OCI-M2 (cell line): Measurements from ENCODE around the gene CRB3.

Source experiments
- DNase-seq: peaks from one replicate; lab custom pipeline; 2025; ENCODE audit not compliant: unreplicated experiment; lab: John Stamatoyannopoulos, UW

Gene CRB3

DNA sequence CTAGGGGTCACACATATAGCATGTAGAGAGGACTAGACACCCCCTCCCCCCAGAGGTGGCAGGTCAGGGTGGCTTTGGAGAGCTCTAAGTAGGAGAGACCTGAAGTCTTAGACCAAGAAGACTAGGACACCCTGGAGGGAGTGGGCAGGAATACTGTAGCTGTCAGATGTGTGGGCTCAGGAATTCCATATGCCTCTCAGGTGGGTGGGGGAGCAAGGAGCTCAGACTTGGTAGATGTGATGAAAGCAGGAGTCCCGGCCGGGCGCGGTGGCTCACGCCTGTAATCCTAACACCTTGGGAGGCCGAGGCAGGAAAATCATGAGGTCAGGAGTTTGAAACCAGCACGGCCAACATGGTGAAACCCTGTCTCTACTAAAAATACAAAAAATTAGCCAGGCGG lies 1.6 kb downstream of the CRB3 start:
- no peak for DNase-seq

DNA sequence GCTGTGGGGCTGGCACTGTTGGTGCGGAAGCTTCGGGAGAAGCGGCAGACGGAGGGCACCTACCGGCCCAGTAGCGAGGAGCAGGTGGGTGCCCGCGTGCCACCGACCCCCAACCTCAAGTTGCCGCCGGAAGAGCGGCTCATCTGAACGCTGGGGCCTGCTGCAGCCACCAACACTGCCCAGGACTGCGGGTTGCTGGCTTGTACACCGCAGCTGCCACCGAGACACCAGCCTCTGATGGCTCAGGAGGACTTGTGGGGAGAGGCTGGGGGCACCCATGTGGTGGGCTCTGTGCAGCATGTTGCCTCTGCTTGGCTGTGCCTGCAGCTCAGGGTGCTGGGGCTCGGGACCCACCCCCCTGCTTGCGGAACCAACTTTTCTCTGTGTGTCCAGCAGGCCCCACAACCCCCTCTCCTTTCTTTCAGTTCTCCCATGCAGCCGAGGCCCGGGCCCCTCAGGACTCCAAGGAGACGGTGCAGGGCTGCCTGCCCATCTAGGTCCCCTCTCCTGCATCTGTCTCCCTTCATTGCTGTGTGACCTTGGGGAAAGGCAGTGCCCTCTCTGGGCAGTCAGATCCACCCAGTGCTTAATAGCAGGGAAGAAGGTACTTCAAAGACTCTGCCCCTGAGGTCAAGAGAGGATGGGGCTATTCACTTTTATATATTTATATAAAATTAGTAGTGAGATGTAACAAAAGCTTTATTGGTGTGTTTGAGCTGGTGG lies 2.6 kb downstream of the CRB3 start:
- DNase-seq, result no peak

DNA sequence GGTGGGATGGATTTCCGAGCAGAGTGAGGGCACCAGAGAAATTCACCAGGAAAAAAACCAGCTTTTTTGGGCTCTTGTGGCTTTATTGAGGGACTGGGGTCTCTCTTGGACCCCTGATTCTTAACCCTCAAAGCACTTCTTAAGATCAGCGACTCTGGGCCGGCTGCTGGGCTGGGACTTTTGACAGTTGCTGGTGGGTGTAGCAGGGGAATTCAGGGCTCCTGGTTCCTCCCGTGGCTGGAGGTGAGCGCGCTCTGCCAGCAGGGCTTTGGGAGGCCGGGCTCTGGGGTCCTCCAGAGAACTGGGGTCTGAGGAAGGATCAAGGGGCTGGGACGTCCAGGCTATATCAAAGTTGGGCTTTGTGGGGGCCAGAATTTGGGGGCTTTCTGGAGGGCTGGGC lies 3.3 kb downstream of the CRB3 start:
- DNase-seq, result no peak

DNA sequence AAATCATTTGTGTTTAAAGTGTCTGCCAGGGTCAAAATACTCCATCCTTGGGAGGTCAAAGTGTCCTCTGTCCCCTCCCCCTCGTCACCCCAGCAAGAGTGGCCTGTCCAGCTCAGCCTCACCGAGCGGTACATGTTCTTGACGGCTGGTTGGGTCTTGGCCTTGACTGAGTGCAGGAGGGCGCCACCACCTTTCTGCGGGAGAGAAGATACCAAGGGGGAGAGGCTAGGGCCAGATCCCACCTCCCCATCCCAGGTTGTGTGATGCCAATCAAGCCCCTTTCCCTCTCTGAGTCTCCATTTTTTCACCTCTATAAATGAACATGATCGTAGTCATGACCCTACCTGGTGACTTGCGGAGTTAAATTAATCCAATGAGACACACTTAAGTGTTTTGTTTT lies 6.1 kb downstream of the CRB3 start:
- no peak for DNase-seq

DNA sequence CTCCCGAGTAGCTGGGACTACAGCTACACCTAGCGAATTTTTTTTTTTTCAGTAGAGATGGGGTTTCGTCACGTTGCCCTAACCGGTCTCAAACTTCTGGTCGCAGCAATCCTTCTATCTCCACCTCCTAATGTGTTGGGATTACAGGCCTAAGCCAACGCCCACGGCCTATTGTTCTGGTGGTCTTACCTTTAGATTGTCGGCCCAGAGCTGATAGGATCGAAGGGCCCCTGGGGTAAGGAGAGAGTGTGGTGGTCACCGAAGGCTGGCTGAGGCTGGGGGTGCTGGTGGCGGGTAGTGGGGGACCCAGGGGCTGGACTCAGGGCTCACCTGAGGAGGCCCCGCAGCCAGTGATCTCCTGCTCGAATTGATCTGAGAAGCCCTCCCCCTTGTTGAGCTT lies 7.0 kb downstream of the CRB3 start:
- no peak for DNase-seq

DNA sequence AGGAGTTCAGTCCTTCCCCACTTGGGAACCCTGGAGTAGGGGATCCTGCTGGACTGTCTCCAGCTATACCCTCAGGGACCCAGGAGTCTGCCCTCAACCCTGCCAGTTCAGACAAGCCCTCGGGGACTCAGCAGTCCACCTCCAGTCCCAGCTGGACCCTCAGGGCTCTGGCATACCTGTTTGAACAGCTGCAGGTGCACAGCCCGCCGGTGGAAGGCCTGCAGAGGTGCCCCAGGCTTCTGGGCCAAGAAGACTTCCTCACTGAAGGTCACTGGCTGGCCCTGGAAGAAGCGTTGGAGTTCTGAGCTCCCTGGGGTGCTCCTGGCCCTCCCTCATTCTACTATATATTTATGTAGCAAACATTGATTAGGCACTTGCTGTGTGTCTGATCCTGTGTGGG lies 8.6 kb downstream of the CRB3 start:
- no peak for DNase-seq

DNA sequence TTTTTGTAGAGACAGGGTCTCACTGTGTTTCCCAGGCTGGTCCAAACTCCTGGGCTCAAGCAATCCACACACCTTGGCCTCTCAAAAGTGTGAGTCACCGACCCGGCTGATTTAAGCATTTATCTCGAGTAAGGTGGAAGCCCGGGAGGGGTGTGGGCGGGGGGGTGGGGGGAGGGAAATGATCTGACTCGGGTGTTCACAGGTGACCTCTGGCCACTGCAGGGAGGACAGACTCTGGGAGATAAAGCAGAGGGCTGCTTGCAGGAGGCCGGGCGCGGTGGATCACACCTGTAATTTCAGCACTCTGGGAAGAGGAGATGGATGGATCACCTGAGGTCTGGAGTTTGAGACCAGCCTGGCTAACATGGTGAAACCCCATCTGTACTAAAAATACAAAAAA lies 9.6 kb downstream of the CRB3 start:
- DNase-seq, result no peak

DNA sequence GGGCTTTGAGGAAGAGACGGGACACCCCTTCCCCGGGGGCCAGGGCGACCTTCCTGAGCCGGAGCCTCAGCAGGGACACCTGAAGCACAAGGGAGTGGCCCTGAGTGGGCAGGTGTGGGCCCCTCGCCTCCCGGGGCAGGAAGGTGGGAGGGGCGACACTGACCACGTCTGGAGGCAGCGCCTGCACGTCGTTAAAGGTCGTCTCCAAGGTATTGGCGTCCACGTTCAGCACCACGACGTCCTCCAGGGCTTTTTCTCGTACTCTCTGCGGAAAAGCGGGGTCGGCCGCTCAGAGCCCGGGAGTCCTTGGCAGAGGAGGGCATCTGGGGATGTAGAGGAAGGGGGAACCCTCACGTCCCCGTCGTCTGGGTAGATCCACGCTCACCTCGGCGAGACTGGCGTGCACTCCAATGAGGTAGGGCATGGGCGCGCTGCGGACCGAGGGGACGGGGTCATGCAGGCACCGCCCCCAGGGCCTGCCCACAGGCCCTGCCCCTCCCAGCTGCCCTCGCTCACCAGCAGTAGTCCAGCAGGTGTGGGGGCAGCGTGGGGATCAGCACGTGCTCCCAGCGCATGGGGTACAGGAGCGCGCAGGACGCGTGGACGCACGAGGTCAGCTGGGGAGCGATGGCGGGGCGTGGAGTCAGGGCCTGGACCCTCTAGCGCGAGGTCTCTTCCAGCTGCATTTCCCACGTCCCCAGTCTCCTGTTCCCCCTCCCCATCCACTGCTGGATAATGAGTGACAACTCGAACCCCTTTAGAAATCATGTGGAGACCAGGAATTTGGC lies 11.4 kb downstream of the CRB3 start:
- DNase-seq, result no peak

DNA sequence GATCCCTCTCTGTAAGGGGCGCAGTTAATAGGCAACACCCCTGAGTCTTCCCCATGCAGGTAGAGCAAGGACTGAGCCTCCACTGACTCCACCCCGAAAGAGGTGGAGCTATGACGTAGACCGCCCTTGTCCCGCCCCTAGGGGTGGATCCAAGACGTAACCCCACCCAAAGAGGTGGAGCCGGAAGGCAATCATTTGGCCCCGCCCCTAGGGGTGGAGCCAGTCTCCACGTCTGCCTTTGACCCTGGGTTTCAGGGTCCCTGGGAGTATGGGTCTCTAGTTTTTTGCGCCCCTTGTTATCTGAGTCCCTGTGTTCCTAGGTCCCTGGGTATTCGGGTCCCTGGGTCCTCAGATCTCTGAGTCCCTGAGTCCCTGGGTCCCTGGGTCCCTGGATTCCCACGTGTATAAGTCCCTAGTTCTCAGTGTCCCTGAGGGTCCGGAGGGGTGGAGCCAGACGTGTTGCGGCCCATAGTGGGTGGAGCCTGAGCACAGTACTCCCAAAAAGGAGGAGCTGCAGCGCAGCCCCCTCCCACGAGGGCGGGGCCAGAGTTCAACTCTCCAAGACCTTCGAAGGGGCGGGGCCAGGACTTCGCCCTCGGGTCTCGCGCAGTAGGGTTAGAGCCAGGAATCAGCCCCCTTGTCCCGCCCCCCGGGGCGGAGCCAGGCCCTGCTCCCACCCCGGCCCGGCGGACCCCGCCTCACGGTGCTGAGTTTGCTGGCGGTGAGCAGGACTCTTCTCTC lies 12.3 kb downstream of the CRB3 start:
- DNase-seq, result no peak

DNA sequence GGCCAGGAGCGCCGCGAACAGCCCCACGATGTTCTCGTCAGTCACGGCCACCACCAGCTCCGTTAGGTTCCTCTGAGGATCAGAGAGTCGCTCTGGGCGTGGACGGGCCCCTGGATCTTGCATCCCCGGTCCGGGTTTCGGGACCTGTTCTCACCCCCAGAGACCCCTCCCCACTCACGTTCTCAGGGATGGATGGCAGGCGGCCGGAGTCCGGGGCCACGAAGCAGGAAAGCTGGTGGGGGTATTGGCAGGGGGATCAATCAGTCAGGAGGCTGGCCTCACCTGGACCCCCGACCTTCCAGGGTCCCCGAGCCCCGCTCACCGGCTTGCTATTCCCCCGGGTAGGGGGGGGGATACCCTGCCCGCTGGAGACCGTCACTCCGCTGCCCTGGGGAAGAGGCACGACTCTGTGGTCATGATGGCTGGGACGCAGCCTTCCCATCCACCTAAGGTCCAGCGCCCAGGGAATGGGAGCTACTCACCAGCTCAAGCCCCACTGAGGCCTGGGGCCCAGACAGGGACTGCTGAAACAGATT lies 12.9 kb downstream of the CRB3 start:
- DNase-seq, result no peak

DNA sequence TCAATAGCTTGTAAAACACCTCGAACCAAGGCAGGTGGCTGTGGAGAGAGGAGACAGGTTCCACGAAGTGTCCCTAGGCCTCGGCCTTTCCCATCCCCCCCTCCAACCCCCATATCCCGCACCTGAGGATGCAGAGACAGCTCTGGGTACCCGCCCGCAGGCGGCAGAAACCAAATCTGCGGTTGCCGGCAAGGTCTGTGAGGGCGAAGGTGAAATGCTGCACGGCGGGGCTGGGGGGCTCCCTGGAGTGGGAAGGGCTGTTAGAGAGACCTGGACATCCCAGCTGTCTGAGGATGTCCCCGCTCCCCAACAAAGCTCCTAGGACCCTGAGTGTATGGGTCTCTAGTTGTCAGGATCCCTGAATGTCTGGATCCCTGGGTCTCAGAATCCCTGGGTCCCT lies 14.7 kb downstream of the CRB3 start:
- DNase-seq, result no peak

DNA sequence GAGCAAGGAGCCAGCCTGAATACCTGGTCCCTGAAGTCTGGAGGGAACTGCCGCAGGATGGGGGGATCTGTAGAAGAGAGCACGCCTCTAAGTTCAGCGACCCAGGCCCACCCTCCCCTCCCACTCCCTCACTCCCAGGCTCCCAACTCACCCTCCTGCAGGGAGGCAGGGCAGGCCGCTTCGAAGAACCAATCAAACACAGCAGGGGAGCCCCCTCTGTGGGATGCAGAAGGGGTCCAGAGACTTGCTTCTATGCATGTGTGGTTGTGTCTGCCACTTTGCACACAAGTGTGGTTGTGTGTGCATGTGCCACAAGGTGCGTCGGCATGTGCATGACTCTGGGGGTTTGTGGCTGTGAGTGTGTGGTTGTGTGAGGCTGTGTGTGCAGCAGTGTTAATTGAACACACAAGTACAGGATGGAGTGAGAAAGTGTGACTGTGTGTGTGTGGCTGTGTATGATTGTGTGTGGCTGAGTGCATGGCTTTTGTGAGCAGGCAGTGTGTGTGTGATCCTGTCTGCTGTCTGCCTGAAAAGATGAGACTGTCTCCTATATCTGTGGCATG lies 15.8 kb downstream of the CRB3 start:
- DNase-seq, result no peak

DNA sequence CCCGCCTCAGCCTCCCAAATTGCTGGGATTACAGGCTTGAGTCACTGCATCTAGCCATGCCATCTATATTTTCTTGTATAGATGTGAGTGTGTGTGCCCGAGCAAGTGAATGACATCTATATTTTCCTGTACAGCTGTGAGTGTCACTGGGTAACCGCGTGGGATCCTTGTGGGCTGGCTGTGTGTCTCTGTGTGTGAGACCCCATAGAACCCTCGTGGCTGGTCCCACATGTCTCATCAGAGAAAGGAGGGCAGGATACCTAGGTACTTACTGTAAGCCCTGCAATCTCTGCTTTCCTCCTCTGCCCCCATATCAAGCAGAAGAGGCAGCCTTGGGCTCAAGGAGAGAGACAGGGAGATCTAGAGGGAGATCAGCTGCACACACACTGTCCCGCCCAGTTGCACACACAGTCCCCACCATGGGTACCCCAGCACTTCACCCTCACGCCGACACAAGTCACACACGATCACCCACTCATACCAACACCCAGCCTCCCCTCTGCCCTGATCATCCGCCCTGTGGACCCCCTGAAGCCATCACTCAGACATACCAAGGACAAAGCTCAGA lies 16.9 kb downstream of the CRB3 start:
- no peak for DNase-seq

DNA sequence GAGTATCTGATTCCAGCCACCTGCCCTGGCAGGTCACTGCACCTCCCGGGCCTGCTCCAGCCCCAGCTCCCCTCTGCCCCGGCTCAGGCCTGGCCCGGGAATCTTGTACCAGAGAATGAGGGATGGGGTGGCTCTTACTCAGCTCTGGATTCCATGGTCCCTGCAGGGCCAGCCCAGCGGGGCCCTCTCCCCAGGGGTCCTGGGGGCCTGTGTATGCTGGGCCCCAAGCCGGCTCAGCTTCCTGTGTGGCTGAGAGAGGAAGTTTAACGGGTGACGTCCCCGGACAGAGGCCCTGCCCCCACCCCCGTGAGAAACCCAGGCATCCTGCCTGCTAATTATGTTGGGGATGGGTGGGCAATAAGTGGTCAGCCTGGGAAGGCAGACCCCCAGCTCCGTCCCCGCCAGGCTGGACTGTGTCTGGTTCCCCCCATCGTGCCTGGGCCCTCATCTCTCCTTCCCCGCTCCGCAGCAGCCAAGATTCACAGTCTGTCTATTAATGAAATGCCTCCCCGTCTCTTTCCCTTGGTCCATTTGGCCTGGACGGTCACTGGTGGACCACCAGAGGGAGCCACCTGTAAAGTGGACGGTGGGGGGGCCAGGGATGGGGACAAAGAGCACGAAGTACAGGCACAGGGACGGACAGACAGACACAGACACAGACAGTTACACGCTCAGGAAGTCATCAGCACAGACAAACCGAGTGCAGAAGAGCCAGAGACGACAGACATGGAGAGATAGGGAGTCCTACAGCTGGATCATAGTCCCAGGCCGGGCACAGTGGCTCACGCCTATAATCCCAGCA lies 17.7 kb downstream of the CRB3 start, which contains the start of gene DENND1C:
TSS of gene DENND1C (minus strand) at position 247 of the 802 bp plus-strand sequence. CDS start at position 155, 92 bp downstream.
- no peak for DNase-seq

DNA sequence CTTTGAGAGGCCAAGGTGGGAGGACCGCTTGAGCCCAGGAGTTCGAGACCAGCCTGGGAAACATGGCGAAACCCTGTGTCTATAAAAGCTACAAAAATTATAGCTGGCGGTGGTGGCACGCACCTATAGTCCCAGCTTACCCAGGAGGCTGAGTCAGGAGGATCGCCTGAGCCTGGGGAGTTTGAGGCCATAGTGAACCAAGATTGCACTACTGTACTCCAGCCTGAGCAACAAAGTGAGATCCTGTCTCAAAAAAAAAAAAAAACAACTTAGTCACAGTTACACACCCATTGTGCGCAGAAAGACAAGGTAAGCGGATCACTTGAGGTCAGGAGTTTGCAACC lies 18.2 kb downstream of the CRB3 start:
- DNase-seq, result no peak

DNA sequence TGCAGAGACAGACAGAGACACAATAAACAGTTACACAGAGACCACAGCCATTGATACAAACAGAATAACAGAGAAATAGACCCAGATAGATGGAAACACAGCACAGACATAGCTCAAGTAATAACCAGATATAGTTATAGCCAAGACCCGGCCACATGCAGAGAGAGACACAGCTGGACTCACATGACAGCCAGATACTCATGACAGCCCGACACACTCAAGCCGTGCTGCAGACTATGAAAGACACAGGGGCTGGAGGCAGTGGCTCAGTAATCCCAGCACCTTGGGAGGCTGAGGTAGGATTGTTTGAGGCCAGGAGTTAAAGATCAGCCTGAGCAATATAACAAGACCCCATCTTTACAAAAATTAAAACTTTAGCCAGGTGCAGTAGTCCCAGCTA lies 19.2 kb downstream of the CRB3 start:
- DNase-seq, result no peak

DNA sequence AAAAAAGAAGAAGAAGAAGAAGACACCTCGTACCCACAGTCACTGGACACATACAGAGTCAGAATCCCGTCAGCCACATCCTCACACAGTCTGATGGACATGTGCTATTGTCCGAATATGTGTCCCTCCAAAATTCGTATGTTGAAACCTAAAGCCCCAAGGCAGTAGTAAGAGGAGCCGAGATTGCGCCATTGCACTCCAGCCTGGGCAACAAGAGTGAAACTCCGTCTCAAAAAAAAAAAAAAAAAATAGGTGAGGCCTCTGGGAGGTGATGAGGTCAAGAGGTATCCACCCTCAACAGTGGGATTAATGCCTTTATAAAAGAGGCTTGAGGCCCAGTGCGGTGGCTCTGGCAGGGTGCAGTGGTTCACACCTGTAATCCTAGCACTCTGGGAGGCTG lies 20.2 kb downstream of the CRB3 start:
- DNase-seq, result no peak

DNA sequence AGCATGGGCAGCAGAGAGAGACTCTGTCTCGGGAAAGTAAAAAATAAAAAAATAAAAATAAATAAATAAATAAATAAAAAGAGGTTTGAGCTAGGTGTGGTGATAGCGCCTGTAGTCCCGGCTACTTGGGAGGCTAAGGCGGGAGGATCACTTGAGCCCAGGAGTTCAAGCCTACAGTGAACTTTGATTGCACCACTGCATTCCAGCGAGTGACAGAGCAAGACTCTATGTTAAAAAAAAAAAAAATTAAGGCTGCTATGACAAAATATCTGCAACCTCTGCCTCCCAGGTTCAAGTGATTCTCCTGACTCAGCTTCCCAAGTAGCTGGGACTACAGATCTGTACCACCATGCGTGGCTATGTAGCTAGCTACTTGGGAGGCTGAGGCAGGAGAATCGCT lies 20.8 kb downstream of the CRB3 start:
- no peak for DNase-seq

DNA sequence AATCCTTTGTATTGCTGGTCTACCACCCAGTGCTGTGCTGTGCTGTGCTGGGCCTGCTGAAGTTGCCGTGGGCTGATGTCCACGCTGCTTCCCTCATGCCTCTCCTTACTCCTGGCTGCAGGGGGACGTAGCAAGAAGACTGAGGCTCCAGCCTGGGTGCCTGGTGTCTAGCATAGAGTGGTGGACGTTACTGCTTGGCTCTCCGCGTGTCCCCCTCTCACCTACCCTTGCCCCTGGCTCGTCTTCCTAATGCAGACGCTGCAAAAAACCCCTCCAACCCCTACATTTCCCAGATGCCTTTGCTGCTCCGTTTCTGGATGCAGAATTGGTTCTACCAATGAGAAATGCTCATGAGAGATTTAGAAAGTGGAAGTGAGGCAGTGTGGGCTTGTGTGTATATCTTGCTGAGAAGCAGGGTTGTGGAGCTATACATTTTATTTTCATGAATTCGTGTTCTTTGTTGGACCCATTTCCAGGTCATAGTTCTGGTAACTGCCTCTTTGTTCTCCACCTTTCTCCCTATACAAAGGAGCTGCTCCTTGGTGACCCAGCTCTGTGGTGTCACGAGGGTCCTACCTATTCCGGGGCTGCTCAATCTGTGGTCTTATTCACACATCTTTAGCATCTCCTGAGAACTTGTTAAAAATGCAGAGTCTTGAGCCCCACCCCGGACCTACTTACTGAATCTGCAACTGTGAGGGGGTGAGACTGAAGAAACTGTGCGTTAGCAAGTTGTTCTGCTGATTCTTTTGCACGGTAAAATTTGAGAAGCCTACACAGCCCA lies 25.4 kb downstream of the CRB3 start:
- no peak for DNase-seq

DNA sequence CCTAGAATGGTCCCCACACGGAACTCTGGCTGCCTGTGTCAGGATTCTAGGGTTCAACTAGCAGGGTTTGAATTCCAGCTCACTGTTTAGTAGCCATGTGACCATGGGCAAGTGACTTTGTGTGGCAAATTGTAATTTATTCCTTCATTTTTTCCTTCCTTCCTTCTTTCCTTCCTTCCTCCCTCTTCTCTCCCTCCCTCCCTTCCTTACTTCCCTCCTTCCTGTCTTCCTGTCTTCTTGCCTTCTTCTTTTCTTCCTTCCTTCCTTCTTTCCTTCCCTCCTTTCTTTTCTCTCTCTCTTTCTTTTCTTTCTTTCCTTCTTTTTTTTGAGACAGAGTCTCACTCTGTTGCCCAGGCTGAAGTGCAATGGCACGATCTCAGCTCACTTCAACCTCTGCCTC lies 26.1 kb downstream of the CRB3 start:
- no peak for DNase-seq
